SK-N-MC (cell line): ENCODE results near the gene CUX1.

Source experiments
- EZH2 ChIP-seq: fragments of 200-600 bp; sonication (generic); IDR thresholded peaks from one replicate; pipeline ENCODE4 v1.6.1; 2017; ENCODE audit warnings: antibody characterized with exemption
- FOXP2 ChIP-seq: optimal IDR thresholded peaks from 2 replicates; pipeline ENCODE3; 2011; ENCODE audit warnings: mild to moderate bottlenecking, moderate library complexity; ENCODE audit not compliant: insufficient read depth; ENCODE audit errors: extremely low read length, control extremely low read depth
- POLR2AphosphoS5 ChIP-seq: IDR thresholded peaks from 2 replicates; pipeline ENCODE4 v1.6.1; 2012; ENCODE audit warnings: mild to moderate bottlenecking, low read depth, low read length, borderline replicate concordance

DNA sequence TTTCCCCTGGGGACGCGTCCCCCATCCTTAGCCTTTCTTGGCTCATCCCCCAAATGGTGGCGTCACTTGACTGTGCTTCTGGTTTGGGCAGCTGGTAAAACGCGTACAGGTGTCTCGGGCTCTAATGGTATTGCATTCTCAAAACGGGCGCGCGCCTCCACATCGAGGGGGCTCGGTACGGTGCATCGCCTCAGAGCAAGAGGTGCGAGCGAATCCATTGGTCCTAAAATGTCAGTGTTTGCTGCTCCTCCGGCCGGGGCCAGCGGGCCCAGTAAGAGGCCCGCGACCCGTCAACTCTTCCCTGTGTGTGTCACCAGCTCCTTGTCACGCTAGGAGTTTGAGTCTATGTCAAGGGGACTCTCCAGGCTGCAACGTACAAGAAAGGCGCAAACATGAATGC, 378.6 kb downstream of the CUX1 start:
- TF ChIP-seq POLR2AphosphoS5 (no peak), EZH2 (no peak), FOXP2 (no peak)
